Prostate gland (tissue), 2 donors: ENCODE results near the gene PIGN. TPM values are rescaled to one million over a fixed set of nuclear protein-coding genes. Genes with fewer than 3 reads are reported as not detected.
"Not testable (repeated sequence)": the region's sequence is repeated elsewhere in the genome, so short reads cannot be mapped to it uniquely, and the experiment has no call there.

Source experiments
- DNase-seq: peaks from one replicate; pipeline ENCODE4 v3.0.0-alpha.2; 2019; ENCODE audit warnings: low spot score
- H3K27ac ChIP-seq, 2 donors: fragments of 200-600 bp; sonication (generic); 2 replicates each; pipeline ENCODE4 v1.5.1; 2017 to 2019
- H3K27me3 ChIP-seq: fragments of 200-600 bp; sonication (generic); replicated peaks from 2 replicates; pipeline ENCODE4 v1.5.1; 2019; ENCODE audit not compliant: insufficient read depth
- H3K36me3 ChIP-seq, 2 donors: fragments of 200-600 bp; sonication (generic); 1 replicate in 1 of 2; 2 replicates in 1 of 2; pipeline versions ENCODE4 v1.5.1 to v1.8.1; 2017 to 2019
- H3K4me1 ChIP-seq: fragments of 200-600 bp; sonication (generic); replicated peaks from 2 replicates; pipeline ENCODE4 v1.5.1; 2019
- H3K4me3 ChIP-seq, 2 donors: fragments of 200-600 bp; sonication (generic); 2 replicates each; pipeline ENCODE4 v1.5.1; 2017 to 2019
- H3K9me3 ChIP-seq: fragments of 200-600 bp; sonication (generic); 2 replicates; pipeline ENCODE4 v1.5.1; 2017
- CTCF ChIP-seq, 4 experiments: fragments of 200-600 bp in 2 of 4; fragments of 450-650 bp in 2 of 4; sonication (generic) in 2 of 4; IDR thresholded peaks; 1 replicate in 3 of 4; 2 replicates in 1 of 4; pipeline ENCODE4 v1.5.1; 2016 to 2019; ENCODE audit warnings: antibody characterized with exemption in 4 of 4, mild to moderate bottlenecking in 2 of 4, moderate library complexity in 2 of 4
- POLR2A ChIP-seq: fragments of 450-650 bp; IDR thresholded peaks from one replicate; pipeline ENCODE4 v1.6.1; 2016; ENCODE audit warnings: antibody characterized with exemption, mild to moderate bottlenecking
- POLR2AphosphoS5 ChIP-seq: sonication (generic); formaldehyde crosslinking; IDR thresholded peaks from one replicate; pipeline ENCODE4 v1.6.1; 2017; ENCODE audit warnings: antibody characterized with exemption
- WGBS: methylation state at CpG from one replicate; pipeline ENCODE4 v1.1.5; 2018; 5-methylcytosine and 5-hydroxymethylcytosine counted together
- intact Hi-C: fragments of 100-400 bp; cut with DNase I; formaldehyde crosslinking; loops from one replicate; pipeline ENCODE4 v1.14.2; 2022
- total RNA-seq, 2 donors: library from RNA; depleted of rRNA; stranded (reverse); fragments of >200 nt; gene quantifications; one replicate each; pipeline ENCODE4 v1.1.0, GENCODE V29; 2016

The PIGN gene
- total RNA-seq, 2 donors from 2014 or later, result 30.3 to 39.6 TPM

- Histone ChIP-seq H3K9me3 (no peaks in the 10 kb centered on the region), H3K27me3 (no peaks in the 10 kb centered on the region), H3K4me3 (no peak overlapping the region), H3K4me1 (no peaks in the 10 kb centered on the region), H3K36me3 (no peaks in the 10 kb centered on the region), H3K27ac (no peak overlapping the region)
- intact Hi-C loops, result no loop called here
- WGBS, result 57% methylated on average over 2 of the region's 2 CpGs
- no peak for TF ChIP-seq POLR2AphosphoS5
- no peak for TF ChIP-seq POLR2A
- DNase-seq, result no peak
Measured at GRCh38 chr18:62045316-62045715, 141.5 kb downstream of the PIGN start.

GRCh38 chr18:62044490-62045000 is 142.3 kb downstream of the PIGN start:
- H3K9me3 ChIP-seq, result no peaks in the 10 kb centered on the region
- WGBS, result 75% methylated on average over 2 of the region's 2 CpGs
- no peak overlapping the region for H3K4me3 ChIP-seq
- H3K27ac ChIP-seq, result no peak overlapping the region
- H3K36me3 ChIP-seq, result no peaks in the 10 kb centered on the region
- TF ChIP-seq CTCF (IDR thresholded peaks at IDR 0.05), result no peak
- no peak for TF ChIP-seq POLR2AphosphoS5
- no peak for TF ChIP-seq POLR2A
- intact Hi-C loops, result no loop called here
- H3K4me1 ChIP-seq, result no peaks in the 10 kb centered on the region
- no peak for DNase-seq
- no peaks in the 10 kb centered on the region for H3K27me3 ChIP-seq

GRCh38 chr18:62037989-62038778 is 148.7 kb downstream of the PIGN start:
- Histone ChIP-seq H3K4me3 (no peak overlapping the region), H3K9me3 (no peaks in the 10 kb centered on the region), H3K27me3 (no peaks in the 10 kb centered on the region), H3K27ac (no peak overlapping the region), H3K4me1 (no peaks in the 10 kb centered on the region), H3K36me3 (no peaks in the 10 kb centered on the region)
- no peak for DNase-seq
- no peak for TF ChIP-seq POLR2A
- no peak for TF ChIP-seq POLR2AphosphoS5
- TF ChIP-seq CTCF (IDR thresholded peaks at IDR 0.05), result no peak
- WGBS, result 34% methylated on average over 6 of the region's 6 CpGs
- intact Hi-C loops, result no loop called here

- DNase-seq, result no peak
- no peak overlapping the region for H3K27ac ChIP-seq
- no peak for TF ChIP-seq CTCF (IDR thresholded peaks at IDR 0.05)
- TF ChIP-seq POLR2A, result no peak
- intact Hi-C loops, result no loop called here
- H3K4me3 ChIP-seq, result no peak overlapping the region
- no peaks in the 10 kb centered on the region for H3K27me3 ChIP-seq
- H3K36me3 ChIP-seq, result no peaks in the 10 kb centered on the region
- H3K9me3 ChIP-seq, result no peaks in the 10 kb centered on the region
- H3K4me1 ChIP-seq, result no peaks in the 10 kb centered on the region
- 76% methylated on average over 11 of the region's 11 CpGs for WGBS
Measured at GRCh38 chr18:62037012-62037742, 149.7 kb downstream of the PIGN start.

GRCh38 chr18:62034286-62034685 is 152.6 kb downstream of the PIGN start:
- H3K9me3 ChIP-seq, DNase-seq, H3K4me3 ChIP-seq, H3K36me3 ChIP-seq, H3K27me3 ChIP-seq, H3K4me1 ChIP-seq, H3K27ac ChIP-seq, intact Hi-C loops: not testable (repeated sequence)
- WGBS, result 83% methylated on average over 3 of the region's 3 CpGs
